Liver (tissue), 3 donors: ENCODE results near the gene SSTR1.

ENCODE experiments used
- CTCF ChIP-seq: fragments of 150-350 bp; IDR thresholded peaks from 2 replicates; pipeline ENCODE4 v1.5.1; 2017; ENCODE audit warnings: improper control_type of control experiment, low read depth, low read length; ENCODE audit not compliant: missing input control
- RAD21 ChIP-seq, 2 donors: IDR thresholded peaks; 2 replicates each; pipeline ENCODE4 v1.6.1; 2016; ENCODE audit warnings: antibody characterized with exemption in 2 of 2, mild to moderate bottlenecking in 2 of 2
- donor health status: healthy.
- donor health status: healthy.

DNA sequence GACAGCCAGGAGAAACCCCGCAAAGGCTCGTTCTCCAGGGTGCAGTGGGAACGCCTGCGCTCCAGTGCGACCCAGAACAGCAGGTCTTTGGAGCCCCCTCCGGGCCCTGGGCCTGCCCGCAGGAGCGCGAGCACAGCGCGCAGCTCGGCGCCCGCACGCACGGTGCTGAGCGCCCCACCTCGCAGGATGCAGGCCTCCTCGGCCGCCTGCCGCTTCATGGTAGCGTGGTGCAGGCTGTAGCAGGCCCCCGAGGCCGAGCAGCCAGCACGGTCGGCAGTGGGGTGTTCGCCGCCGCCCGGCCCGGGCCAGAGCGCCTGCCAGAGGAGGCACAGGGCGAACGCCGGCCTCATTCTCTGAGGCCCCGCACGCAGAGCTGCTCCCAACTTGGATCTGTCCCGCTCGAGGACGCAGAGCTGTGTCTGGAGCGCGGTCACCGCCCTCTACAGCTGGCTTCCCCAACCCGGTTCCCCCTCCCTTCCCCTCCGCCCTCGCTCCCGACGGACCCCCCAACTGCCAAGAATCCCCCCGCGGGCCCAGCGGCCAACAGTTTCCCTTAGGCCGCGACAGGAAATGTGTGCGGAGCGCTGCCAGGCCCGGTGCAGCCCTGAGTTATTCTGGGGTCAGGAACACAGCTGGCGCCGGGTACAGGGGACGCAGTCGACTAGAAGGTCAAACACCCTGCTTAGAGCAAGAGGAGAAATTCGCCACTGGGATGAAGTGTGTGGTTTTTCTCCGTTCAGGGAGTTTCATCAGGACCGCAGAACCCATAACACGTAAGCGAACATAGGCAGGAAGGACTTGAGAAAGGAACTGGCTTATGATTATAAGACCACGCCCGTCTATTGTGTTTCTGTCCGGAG, 48.2 kb downstream of the SSTR1 start, which contains the start of gene CLEC14A:
- TF ChIP-seq CTCF = peak; percentile 5
- TF ChIP-seq RAD21 (IDR thresholded peaks at IDR 0.05) = no peak
